NCI-H82 (cell line): ENCODE results near the gene TFDP1.
A peak's percentile ranks its signal among the peaks of the same experiment; 100 is the strongest.

ENCODE experiments used
- DNase-seq: peaks from one replicate; lab custom pipeline; 2025; lab: John Stamatoyannopoulos, UW

Gene TFDP1

GRCh38 chr13:113634279-113635047 lies 49.9 kb downstream of the TFDP1 start:
- DNase-seq: no peak

GRCh38 chr13:113635048-113635420 lies 50.5 kb downstream of the TFDP1 start:
- DNase-seq: no peak

- DNase-seq: no peak
Measured at GRCh38 chr13:113635709-113636108, 51.2 kb downstream of the TFDP1 start.

GRCh38 chr13:113636266-113636963 lies 51.9 kb downstream of the TFDP1 start:
- DNase-seq: no peak

GRCh38 chr13:113637262-113638160 lies 53.0 kb downstream of the TFDP1 start:
- no peak for DNase-seq

- DNase-seq: no peak
Measured at GRCh38 chr13:113638173-113638746, 53.7 kb downstream of the TFDP1 start.

- DNase-seq: no peak
Measured at GRCh38 chr13:113638806-113639205, 54.3 kb downstream of the TFDP1 start.

- no peak for DNase-seq
Measured at GRCh38 chr13:113639616-113640262, 55.2 kb downstream of the TFDP1 start.

GRCh38 chr13:113641426-113641825 lies 56.9 kb downstream of the TFDP1 start:
- DNase-seq: no peak

GRCh38 chr13:113642563-113642962 lies 58.0 kb downstream of the TFDP1 start:
- no peak for DNase-seq

- DNase-seq: no peak
Measured at GRCh38 chr13:113643593-113643992, 59.0 kb downstream of the TFDP1 start.

GRCh38 chr13:113644800-113645199 lies 60.2 kb downstream of the TFDP1 start:
- DNase-seq: no peak

- no peak for DNase-seq
Measured at GRCh38 chr13:113645329-113645728, 60.8 kb downstream of the TFDP1 start.

GRCh38 chr13:113646376-113646775 lies 61.8 kb downstream of the TFDP1 start:
- DNase-seq: peak; percentile 16

GRCh38 chr13:113646921-113647340 lies 62.4 kb downstream of the TFDP1 start:
- DNase-seq: no peak

GRCh38 chr13:113647351-113648215 lies 63.0 kb downstream of the TFDP1 start:
- peak; percentile 33 for DNase-seq

GRCh38 chr13:113648216-113648610 lies 63.7 kb downstream of the TFDP1 start:
- no peak for DNase-seq

- no peak for DNase-seq
Measured at GRCh38 chr13:113649212-113649611, 64.7 kb downstream of the TFDP1 start.

GRCh38 chr13:113650275-113650674 lies 65.7 kb downstream of the TFDP1 start:
- DNase-seq: no peak

- no peak for DNase-seq
Measured at GRCh38 chr13:113650731-113651148, 66.2 kb downstream of the TFDP1 start.
